Measurements from ENCODE around the gene GASK1A.

DNA sequence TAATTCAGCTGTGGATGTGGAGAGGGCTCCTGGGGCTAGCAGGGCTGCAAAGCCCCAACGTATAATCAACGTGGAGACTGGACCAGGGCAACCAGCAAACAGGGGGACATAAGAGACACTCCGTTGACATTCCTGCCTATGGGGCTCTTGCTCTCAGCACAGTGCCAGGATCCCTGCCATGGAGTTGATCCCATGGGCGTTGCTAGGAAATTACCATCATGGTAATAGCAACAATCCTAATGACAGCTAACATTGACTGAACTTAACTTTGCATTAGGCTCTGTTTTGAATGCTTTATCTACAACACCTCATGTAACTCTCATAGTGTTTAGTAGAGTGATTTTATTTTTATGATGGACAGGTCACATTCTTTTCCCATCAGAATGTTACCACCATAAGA lies 16.9 kb downstream of the GASK1A start:
- no peak for TF ChIP-seq SP1 (IDR thresholded peaks at IDR 0.05)
- TF ChIP-seq L3MBTL2 (conservative IDR thresholded peaks at IDR 0.05), result no peak
- TF ChIP-seq ZNF384 (IDR thresholded peaks at IDR 0.05), result no peak
- no peak for TF ChIP-seq NFRKB (IDR thresholded peaks at IDR 0.05)
- TF ChIP-seq, protein P1, sequence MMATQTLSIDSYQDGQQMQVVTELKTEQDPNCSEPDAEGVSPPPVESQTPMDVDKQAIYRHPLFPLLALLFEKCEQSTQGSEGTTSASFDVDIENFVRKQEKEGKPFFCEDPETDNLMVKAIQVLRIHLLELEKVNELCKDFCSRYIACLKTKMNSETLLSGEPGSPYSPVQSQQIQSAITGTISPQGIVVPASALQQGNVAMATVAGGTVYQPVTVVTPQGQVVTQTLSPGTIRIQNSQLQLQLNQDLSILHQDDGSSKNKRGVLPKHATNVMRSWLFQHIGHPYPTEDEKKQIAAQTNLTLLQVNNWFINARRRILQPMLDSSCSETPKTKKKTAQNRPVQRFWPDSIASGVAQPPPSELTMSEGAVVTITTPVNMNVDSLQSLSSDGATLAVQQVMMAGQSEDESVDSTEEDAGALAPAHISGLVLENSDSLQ (IDR thresholded peaks at IDR 0.05), result no peak

Data from HEK293T (cell line).